ENCODE measurements around the gene MED29. TPM values are rescaled to one million over a fixed set of nuclear protein-coding genes. Genes with fewer than 3 reads are reported as not detected.

The MED29 gene
- total and polyA plus RNA-seq, 10 of the 15 experiments (the other 5 are each of a cell fraction or from before 2014, with no cell fraction given), result 3.2 to 36.6 (median 22.8) TPM

DNA sequence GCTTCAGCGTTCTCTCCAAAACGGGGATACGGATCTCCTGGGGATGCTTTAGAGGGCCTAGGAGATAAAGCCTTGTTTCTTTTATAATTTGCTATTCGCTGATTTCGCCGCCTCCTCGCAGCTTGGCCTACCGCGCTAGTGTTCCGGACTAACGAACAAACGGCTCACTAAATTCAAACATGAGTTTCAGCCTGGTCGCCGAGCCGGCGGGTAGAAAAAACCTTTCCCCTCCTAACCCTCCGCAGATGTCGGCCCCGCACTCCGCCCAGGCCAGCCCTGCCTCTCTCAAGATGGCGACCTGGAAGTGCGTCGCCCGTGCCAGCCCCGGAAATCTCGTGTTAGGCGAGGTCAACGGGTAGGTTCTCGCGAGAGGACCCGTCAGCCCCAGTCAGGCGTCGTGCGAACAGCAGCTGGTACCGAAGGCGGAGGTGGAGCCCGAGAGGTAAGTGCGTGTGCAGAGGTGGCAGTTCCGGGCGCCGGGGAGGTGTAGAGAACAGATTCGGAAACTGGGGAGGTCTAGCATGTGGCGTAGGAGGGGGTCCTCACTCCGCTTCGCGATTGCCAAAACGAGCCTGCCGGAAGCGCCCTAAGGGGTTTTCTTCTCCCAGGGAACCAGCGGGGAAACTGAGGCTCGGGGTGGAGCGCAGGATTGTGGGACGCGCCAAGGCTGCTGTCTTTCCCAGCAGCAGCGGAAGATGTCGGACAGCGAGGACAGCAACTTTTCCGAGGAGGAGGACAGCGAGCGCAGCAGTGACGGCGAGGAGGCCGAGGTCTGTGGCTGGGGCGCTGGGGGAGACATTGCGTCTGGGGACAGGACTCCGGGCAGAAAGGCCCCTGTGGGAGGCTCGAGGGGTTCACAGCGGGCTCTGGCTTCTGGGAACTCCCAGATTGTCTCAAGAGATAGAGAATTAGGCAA lies 54.3 kb downstream of the MED29 start, which contains the start of gene SUPT5H (continued):
- no peak for TF ChIP-seq CHD4 (IDR thresholded peaks at IDR 0.05)
- no peak for TF ChIP-seq IRF3 (IDR thresholded peaks at IDR 0.05)
- peak; percentile 72 for TF ChIP-seq NKRF (conservative IDR thresholded peaks at IDR 0.05)
- no peak for TF ChIP-seq STAT3 (IDR thresholded peaks at IDR 0.05; ENCODE audit: low read depth, low read length)
- TF ChIP-seq NFXL1 (IDR thresholded peaks at IDR 0.05; ENCODE audit: borderline replicate concordance), result no peak
- 0 out of 2 replicates have a peak, but pooled peaks have one; percentile 20 for TF ChIP-seq ZNF207 (IDR thresholded peaks at IDR 0.05; ENCODE audit: borderline replicate concordance)
- 0 out of 2 replicates have a peak, but pooled peaks have one; percentile 15 for TF ChIP-seq ATF7 (IDR thresholded peaks at IDR 0.05; ENCODE audit: low read depth)
- peak; percentile 95 for TF ChIP-seq MXI1 (IDR thresholded peaks at IDR 0.05; ENCODE audit: low read depth, low read length)
- peak; percentile 57; the same call in 1 of the 2 replicates for TF ChIP-seq PAX5 (IDR thresholded peaks at IDR 0.05; ENCODE audit: borderline replicate concordance, low read depth, low read length)
- peak; percentile 58; the same call in 1 of the 2 replicates for TF ChIP-seq MEF2A (IDR thresholded peaks at IDR 0.05; ENCODE audit: insufficient read depth, low read depth, low read length)
- TF ChIP-seq, protein P1, sequence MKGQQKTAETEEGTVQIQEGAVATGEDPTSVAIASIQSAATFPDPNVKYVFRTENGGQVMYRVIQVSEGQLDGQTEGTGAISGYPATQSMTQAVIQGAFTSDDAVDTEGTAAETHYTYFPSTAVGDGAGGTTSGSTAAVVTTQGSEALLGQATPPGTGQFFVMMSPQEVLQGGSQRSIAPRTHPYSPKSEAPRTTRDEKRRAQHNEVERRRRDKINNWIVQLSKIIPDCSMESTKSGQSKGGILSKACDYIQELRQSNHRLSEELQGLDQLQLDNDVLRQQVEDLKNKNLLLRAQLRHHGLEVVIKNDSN (IDR thresholded peaks at IDR 0.05; ENCODE audit: borderline replicate concordance, extremely low read length, insufficient read depth, low read depth, low read length), result no peak
- TF ChIP-seq FOXK2 (IDR thresholded peaks at IDR 0.05), result no peak; the same call in 1 of the 2 replicates
- peak; percentile 100 for TF ChIP-seq CHD2 (IDR thresholded peaks at IDR 0.05; ENCODE audit: borderline replicate concordance, low read depth, low read length)
- 0 out of 2 replicates have a peak, but pooled peaks have one; percentile 73 for TF ChIP-seq HDGF (IDR thresholded peaks at IDR 0.05)
- no peak for TF ChIP-seq EED (IDR thresholded peaks at IDR 0.05; ENCODE audit: low read depth)
- TF ChIP-seq, protein P2, sequence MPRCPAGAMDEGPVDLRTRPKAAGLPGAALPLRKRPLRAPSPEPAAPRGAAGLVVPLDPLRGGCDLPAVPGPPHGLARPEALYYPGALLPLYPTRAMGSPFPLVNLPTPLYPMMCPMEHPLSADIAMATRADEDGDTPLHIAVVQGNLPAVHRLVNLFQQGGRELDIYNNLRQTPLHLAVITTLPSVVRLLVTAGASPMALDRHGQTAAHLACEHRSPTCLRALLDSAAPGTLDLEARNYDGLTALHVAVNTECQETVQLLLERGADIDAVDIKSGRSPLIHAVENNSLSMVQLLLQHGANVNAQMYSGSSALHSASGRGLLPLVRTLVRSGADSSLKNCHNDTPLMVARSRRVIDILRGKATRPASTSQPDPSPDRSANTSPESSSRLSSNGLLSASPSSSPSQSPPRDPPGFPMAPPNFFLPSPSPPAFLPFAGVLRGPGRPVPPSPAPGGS (IDR thresholded peaks at IDR 0.05; ENCODE audit: borderline replicate concordance, insufficient read depth, low read depth, low read length, poor library complexity, severe bottlenecking), result no peak
- TF ChIP-seq, protein P3, sequence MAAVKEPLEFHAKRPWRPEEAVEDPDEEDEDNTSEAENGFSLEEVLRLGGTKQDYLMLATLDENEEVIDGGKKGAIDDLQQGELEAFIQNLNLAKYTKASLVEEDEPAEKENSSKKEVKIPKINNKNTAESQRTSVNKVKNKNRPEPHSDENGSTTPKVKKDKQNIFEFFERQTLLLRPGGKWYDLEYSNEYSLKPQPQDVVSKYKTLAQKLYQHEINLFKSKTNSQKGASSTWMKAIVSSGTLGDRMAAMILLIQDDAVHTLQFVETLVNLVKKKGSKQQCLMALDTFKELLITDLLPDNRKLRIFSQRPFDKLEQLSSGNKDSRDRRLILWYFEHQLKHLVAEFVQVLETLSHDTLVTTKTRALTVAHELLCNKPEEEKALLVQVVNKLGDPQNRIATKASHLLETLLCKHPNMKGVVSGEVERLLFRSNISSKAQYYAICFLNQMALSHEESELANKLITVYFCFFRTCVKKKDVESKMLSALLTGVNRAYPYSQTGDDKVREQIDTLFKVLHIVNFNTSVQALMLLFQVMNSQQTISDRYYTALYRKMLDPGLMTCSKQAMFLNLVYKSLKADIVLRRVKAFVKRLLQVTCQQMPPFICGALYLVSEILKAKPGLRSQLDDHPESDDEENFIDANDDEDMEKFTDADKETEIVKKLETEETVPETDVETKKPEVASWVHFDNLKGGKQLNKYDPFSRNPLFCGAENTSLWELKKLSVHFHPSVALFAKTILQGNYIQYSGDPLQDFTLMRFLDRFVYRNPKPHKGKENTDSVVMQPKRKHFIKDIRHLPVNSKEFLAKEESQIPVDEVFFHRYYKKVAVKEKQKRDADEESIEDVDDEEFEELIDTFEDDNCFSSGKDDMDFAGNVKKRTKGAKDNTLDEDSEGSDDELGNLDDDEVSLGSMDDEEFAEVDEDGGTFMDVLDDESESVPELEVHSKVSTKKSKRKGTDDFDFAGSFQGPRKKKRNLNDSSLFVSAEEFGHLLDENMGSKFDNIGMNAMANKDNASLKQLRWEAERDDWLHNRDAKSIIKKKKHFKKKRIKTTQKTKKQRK (IDR thresholded peaks at IDR 0.05; ENCODE audit: low read depth, low read length), result no peak; the same call in 1 of the 2 replicates
- TF ChIP-seq NR2F1 (conservative IDR thresholded peaks at IDR 0.05), result peak; percentile 61; the same call in 1 of the 2 replicates
- peak; percentile 97 for TF ChIP-seq BRCA1 (IDR thresholded peaks at IDR 0.05; ENCODE audit: low read depth, low read length)
- peak; percentile 92 to 96 for TF ChIP-seq BHLHE40 (IDR thresholded peaks at IDR 0.05; ENCODE audit: borderline replicate concordance in 1 of 2, low read depth in 2 of 2, low read length in 1 of 2)

Data from GM12878 (cell line).